Prostate gland (tissue), 2 donors: ENCODE measurements around the gene SNAP29.

Experiments
- CTCF ChIP-seq, 4 experiments: fragments of 200-600 bp in 2 of 4; fragments of 450-650 bp in 2 of 4; sonication (generic) in 2 of 4; IDR thresholded peaks; 1 replicate in 3 of 4; 2 replicates in 1 of 4; pipeline ENCODE4 v1.5.1; 2016 to 2019; ENCODE audit warnings: antibody characterized with exemption in 4 of 4, mild to moderate bottlenecking in 2 of 4, moderate library complexity in 2 of 4
- POLR2AphosphoS5 ChIP-seq: sonication (generic); formaldehyde crosslinking; IDR thresholded peaks from one replicate; pipeline ENCODE4 v1.6.1; 2017; ENCODE audit warnings: antibody characterized with exemption

GRCh38 chr22:20904980-20905355 is 46.2 kb downstream of the SNAP29 start:
- TF ChIP-seq POLR2AphosphoS5: no peak
- no peak for TF ChIP-seq CTCF (IDR thresholded peaks at IDR 0.05)
